CD14-positive monocyte (primary cell): Measurements from ENCODE around the gene BCL3. TPM values are rescaled to one million over a fixed set of nuclear protein-coding genes. Genes with fewer than 3 reads are reported as not detected.

Source experiments
- DNase-seq, 3 donors: peaks; one replicate each; pipeline ENCODE4 v3.0.0-alpha.2; 2011 to 2022
- H2AFZ ChIP-seq: 2 replicates; pipeline ENCODE4 v1.6.0; 2012; ENCODE audit warnings: mild to moderate bottlenecking, low read depth, low read length, inconsistent platforms; ENCODE audit not compliant: insufficient read depth, poor library complexity, severe bottlenecking
- H3K27ac ChIP-seq, 2 donors: 1 replicate in 1 of 2; 2 replicates in 1 of 2; pipeline ENCODE4 v1.5.1; 2012 to 2013; ENCODE audit warnings: low read length in 2 of 2, control low read depth in 1 of 2, inconsistent platforms in 1 of 2, low read depth in 1 of 2, mild to moderate bottlenecking in 1 of 2
- H3K27me3 ChIP-seq, 2 donors: one replicate each; pipeline versions ENCODE4 v1.6.0 to v1.6.1; 2011 to 2013; ENCODE audit warnings: low read length in 2 of 2; ENCODE audit not compliant: control insufficient read depth in 2 of 2, insufficient read depth in 2 of 2
- H3K36me3 ChIP-seq, 2 donors: replicated peaks in 1 of 2; 1 replicate in 1 of 2; 2 replicates in 1 of 2; pipeline versions ENCODE4 v1.5.1 to v1.6.1; 2012 to 2013; ENCODE audit warnings: low read length in 2 of 2, control low read depth in 1 of 2, inconsistent platforms in 1 of 2, mild to moderate bottlenecking in 1 of 2; ENCODE audit not compliant: insufficient read depth in 2 of 2, control insufficient read depth in 1 of 2
- H3K4me1 ChIP-seq, 2 donors: 1 replicate in 1 of 2; 2 replicates in 1 of 2; pipeline versions ENCODE4 v1.5.1 to v1.6.1; 2012 to 2013; ENCODE audit warnings: low read length in 2 of 2, control low read depth in 1 of 2, inconsistent platforms in 1 of 2, mild to moderate bottlenecking in 1 of 2, moderate library complexity in 1 of 2; ENCODE audit not compliant: insufficient read depth in 2 of 2, control insufficient read depth in 1 of 2
- H3K4me2 ChIP-seq: replicated peaks from 2 replicates; pipeline ENCODE3; 2012; ENCODE audit warnings: low read length, moderate library complexity, mild to moderate bottlenecking; ENCODE audit not compliant: poor library complexity, severe bottlenecking; ENCODE audit errors: extremely low read depth
- H3K4me3 ChIP-seq, 3 experiments: fragments of 200-600 bp in 1 of 3; sonication (generic) in 1 of 3; replicated peaks in 1 of 3; 1 replicate in 2 of 3; 2 replicates in 1 of 3; pipeline ENCODE4 v1.5.1; 2011 to 2013; ENCODE audit warnings: low read length in 3 of 3, mild to moderate bottlenecking in 3 of 3, control low read depth in 2 of 3, low read depth in 2 of 3, inconsistent platforms in 1 of 3, moderate library complexity in 1 of 3
- H3K79me2 ChIP-seq: 2 replicates; pipeline ENCODE4 v1.6.0; 2012; ENCODE audit warnings: mild to moderate bottlenecking, control low read depth, inconsistent platforms, low read length, moderate library complexity; ENCODE audit not compliant: insufficient read depth
- H3K9ac ChIP-seq: 2 replicates; pipeline ENCODE4 v1.6.0; 2017; ENCODE audit warnings: low read length, mild to moderate bottlenecking; ENCODE audit not compliant: insufficient read depth, poor library complexity, severe bottlenecking
- H3K9me3 ChIP-seq, 2 donors: replicated peaks in 1 of 2; 1 replicate in 1 of 2; 2 replicates in 1 of 2; pipeline versions ENCODE4 v1.5.1 to v1.6.1; 2012 to 2013; ENCODE audit warnings: low read length in 2 of 2, control low read depth in 1 of 2; ENCODE audit not compliant: control insufficient read depth in 1 of 2, insufficient read depth in 1 of 2
- H4K20me1 ChIP-seq: 2 replicates; pipeline ENCODE4 v1.6.0; 2012; ENCODE audit warnings: mild to moderate bottlenecking, low read length, control low read depth, moderate library complexity; ENCODE audit not compliant: insufficient read depth
- H3K27ac Mint-ChIP-seq, 7 donors: one replicate each; pipeline ENCODE4 v1.8.0; 2020; ENCODE audit warnings: mild to moderate bottlenecking in 7 of 7, mixed read lengths in 7 of 7, moderate library complexity in 6 of 7, inconsistent platforms in 2 of 7
- H3K27me3 Mint-ChIP-seq, 3 donors: one replicate each; pipeline ENCODE4 v1.8.0; 2021 to 2022; ENCODE audit warnings: low read depth in 3 of 3, mild to moderate bottlenecking in 3 of 3, mixed read lengths in 3 of 3, moderate library complexity in 3 of 3, inconsistent platforms in 1 of 3
- H3K36me3 Mint-ChIP-seq, 2 donors: one replicate each; pipeline ENCODE4 v1.8.0; 2020; ENCODE audit warnings: mixed read lengths in 2 of 2, inconsistent platforms in 1 of 2, mild to moderate bottlenecking in 1 of 2
- H3K4me1 Mint-ChIP-seq: one replicate; pipeline ENCODE4 v1.8.0; 2020; ENCODE audit warnings: mild to moderate bottlenecking, mixed read lengths
- H3K4me3 Mint-ChIP-seq, 2 donors: one replicate each; pipeline ENCODE4 v1.8.0; 2020; ENCODE audit warnings: mild to moderate bottlenecking in 2 of 2, mixed read lengths in 2 of 2, moderate library complexity in 1 of 2
- H3K9me3 Mint-ChIP-seq, 7 donors: one replicate each; pipeline ENCODE4 v1.8.0; 2020 to 2022; ENCODE audit warnings: mixed read lengths in 7 of 7, mild to moderate bottlenecking in 6 of 7, moderate library complexity in 6 of 7, inconsistent platforms in 2 of 7
- CTCF ChIP-seq: fragments of 200-600 bp; IDR thresholded peaks from one replicate; pipeline ENCODE4 v1.8.0; 2022; ENCODE audit warnings: antibody characterized with exemption, mild to moderate bottlenecking
- WGBS: methylation state at CpG from one replicate; pipeline ENCODE4 v1.1.5; 2013; ENCODE audit warnings: missing lambda C conversion rate; ENCODE audit not compliant: insufficient coverage; 5-methylcytosine and 5-hydroxymethylcytosine counted together
- intact Hi-C, 2 donors: fragments of 100-400 bp; cut with micrococcal nuclease; formaldehyde crosslinking; loops; one replicate each; pipeline versions ENCODE4 v1.15.0 to v1.15.1; 2023
- polyA plus RNA-seq, 3 donors: library from polyadenylated mRNA; depleted of rRNA in 1 of 3; unstranded in 2 of 3; stranded (reverse) in 1 of 3; fragments of 300-500 nt in 2 of 3; fragments of >200 nt in 1 of 3; fragmentation: Illumina TruSeq in 2 of 3; gene quantifications; 1 replicate in 2 of 3; 2 replicates in 1 of 3; pipeline ENCODE4 v1.2.3, GENCODE V29; 2012 to 2021

The BCL3 gene
- polyA plus RNA-seq, 3 donors: 18.7 to 160 (median 23.1) TPM

- Histone ChIP-seq H3K9ac (no peak overlapping the region), H3K9me3 (no peaks in the 10 kb centered on the region), H3K79me2 (no peaks in the 10 kb centered on the region), H3K27me3 (no peaks in the 10 kb centered on the region), H3K27ac (peak overlapping the region; percentile 74 to 82), H2AFZ (no peak overlapping the region), H3K36me3 (no peaks in the 10 kb centered on the region), H3K4me1 (peaks cover 56 to 65% of the 10 kb centered on the region in 2 donors), H3K4me2 (no peak overlapping the region), H3K4me3 (no peak overlapping the region), H4K20me1 (no peaks in the 10 kb centered on the region)
- WGBS: 87% methylated on average over 3 of the region's 3 CpGs
- no peak overlapping the region for H3K4me3 Mint-ChIP-seq
- H3K27ac Mint-ChIP-seq: peak overlapping the region; percentile 88 to 98 (median 94)
- H3K36me3 Mint-ChIP-seq: peaks cover 17 to 28% of the 10 kb centered on the region in 2 donors
- H3K4me1 Mint-ChIP-seq: peaks cover 76% of the 10 kb centered on the region
- no peak for TF ChIP-seq CTCF
- intact Hi-C loops: no loop called here
- H3K27me3 Mint-ChIP-seq: peaks cover 0 to 19% (median 0%) of the 10 kb centered on the region in 3 donors
- DNase-seq: no peak
- peaks cover 0 to 10% (median 6%) of the 10 kb centered on the region in 7 donors for H3K9me3 Mint-ChIP-seq
Observed at GRCh38 chr19:44765949-44766335, 17.4 kb downstream of the BCL3 start.

GRCh38 chr19:44767295-44768180 lies 19.0 kb downstream of the BCL3 start:
- peaks cover 10 to 15% of the 10 kb centered on the region in 2 donors for H3K36me3 Mint-ChIP-seq
- peaks cover 0 to 10% (median 6%) of the 10 kb centered on the region in 7 donors for H3K9me3 Mint-ChIP-seq
- Histone ChIP-seq H3K4me2 (peak overlapping the region; percentile 29), H3K79me2 (no peaks in the 10 kb centered on the region), H3K27ac (peak overlapping the region; percentile 50 to 73), H3K4me1 (peaks cover 56 to 65% of the 10 kb centered on the region in 2 donors), H3K9me3 (no peaks in the 10 kb centered on the region), H2AFZ (no peak overlapping the region), H3K27me3 (no peaks in the 10 kb centered on the region), H3K36me3 (no peaks in the 10 kb centered on the region), H3K9ac (peak overlapping the region; percentile 44), H3K4me3 (peak overlapping the region in 1 of 3 experiments; percentile 7), H4K20me1 (no peaks in the 10 kb centered on the region)
- peaks cover 0 to 22% (median 2%) of the 10 kb centered on the region in 3 donors for H3K27me3 Mint-ChIP-seq
- peak overlapping the region in 1 of 2 donors; percentile 15 for H3K4me3 Mint-ChIP-seq
- H3K4me1 Mint-ChIP-seq: peaks cover 68% of the 10 kb centered on the region
- TF ChIP-seq CTCF: no peak
- peak; percentile 83 to 92 (median 88) for DNase-seq
- intact Hi-C loops: no loop called here
- H3K27ac Mint-ChIP-seq: peak overlapping the region; percentile 81 to 94 (median 92)
- WGBS: 100% methylated on average over 2 of the region's 11 CpGs
